Measurements from ENCODE around the gene AR. TPM values are rescaled to one million over a fixed set of nuclear protein-coding genes. Genes with fewer than 3 reads are reported as not detected.

Gene AR
- polyA plus RNA-seq, 1 experiment, result 13.1 TPM

DNA sequence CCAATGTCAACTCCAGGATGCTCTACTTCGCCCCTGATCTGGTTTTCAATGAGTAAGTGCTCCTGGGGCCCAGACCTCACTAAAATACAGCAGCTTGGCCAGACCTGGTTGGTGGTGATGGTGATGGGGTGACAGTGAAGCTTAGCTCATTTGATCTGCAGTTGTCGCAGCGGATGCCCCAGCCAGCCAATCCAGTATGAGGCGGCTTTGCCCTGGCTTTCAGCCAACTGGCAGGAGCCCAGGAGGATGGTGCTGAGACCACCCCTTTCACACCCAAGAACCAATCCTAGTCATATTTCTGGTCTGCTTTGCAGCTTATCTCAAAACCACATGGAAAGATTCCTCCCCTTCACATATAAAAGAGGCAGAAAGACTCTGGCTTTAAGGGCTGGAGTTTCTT lies 173.8 kb downstream of the AR start:
- TF ChIP-seq, protein P1, sequence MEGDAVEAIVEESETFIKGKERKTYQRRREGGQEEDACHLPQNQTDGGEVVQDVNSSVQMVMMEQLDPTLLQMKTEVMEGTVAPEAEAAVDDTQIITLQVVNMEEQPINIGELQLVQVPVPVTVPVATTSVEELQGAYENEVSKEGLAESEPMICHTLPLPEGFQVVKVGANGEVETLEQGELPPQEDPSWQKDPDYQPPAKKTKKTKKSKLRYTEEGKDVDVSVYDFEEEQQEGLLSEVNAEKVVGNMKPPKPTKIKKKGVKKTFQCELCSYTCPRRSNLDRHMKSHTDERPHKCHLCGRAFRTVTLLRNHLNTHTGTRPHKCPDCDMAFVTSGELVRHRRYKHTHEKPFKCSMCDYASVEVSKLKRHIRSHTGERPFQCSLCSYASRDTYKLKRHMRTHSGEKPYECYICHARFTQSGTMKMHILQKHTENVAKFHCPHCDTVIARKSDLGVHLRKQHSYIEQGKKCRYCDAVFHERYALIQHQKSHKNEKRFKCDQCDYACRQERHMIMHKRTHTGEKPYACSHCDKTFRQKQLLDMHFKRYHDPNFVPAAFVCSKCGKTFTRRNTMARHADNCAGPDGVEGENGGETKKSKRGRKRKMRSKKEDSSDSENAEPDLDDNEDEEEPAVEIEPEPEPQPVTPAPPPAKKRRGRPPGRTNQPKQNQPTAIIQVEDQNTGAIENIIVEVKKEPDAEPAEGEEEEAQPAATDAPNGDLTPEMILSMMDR (IDR thresholded peaks at IDR 0.05; ENCODE audit: low read depth, low read length), result no peak
- no peaks in the 10 kb centered on the region; the same call in 1 of the 2 replicates for H3K9me3 ChIP-seq (ENCODE audit: control insufficient read depth, insufficient read depth, low read length)
- POLR2A ChIA-PET, result no interaction called here
- no peak overlapping the region for H3K27ac ChIP-seq (ENCODE audit: low read depth, low read length)
- CTCF ChIA-PET, result no interaction called here
- H3K27me3 ChIP-seq (ENCODE audit: control insufficient read depth, insufficient read depth, low read length), result no peaks in the 10 kb centered on the region
- H3K4me3 ChIP-seq (ENCODE audit: low read depth, low read length), result no peak overlapping the region
- no peak for DNase-seq (ENCODE audit: low read depth, low spot score)

DNA sequence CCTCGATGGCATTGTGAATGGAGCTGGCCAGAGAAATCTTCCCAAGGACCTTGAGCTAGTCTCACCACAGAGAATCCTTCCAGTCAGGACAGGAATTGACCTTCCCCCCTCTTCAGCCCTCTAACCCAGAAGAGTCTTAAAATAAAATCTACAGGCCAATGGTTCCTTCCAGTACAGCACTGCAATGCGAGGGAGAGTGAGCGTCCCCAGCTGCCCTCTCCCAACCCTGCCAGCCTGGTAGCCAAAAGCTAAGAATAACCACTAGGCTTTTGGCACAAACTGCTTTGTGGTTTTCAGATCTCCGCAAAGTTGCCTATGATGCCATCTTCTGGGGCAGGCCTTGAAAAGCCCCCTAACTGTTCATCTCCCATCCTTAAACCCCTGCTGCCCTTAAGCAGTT lies 175.1 kb downstream of the AR start:
- TF ChIP-seq, protein P1 (IDR thresholded peaks at IDR 0.05; ENCODE audit: low read depth, low read length), result no peak
- POLR2A ChIA-PET, result no interaction called here
- Histone ChIP-seq H3K27ac (ENCODE audit: low read depth, low read length) (no peak overlapping the region), H3K4me3 (ENCODE audit: low read depth, low read length) (no peak overlapping the region), H3K27me3 (ENCODE audit: control insufficient read depth, insufficient read depth, low read length) (no peaks in the 10 kb centered on the region), H3K9me3 (ENCODE audit: control insufficient read depth, insufficient read depth, low read length) (no peaks in the 10 kb centered on the region; the same call in 1 of the 2 replicates)
- DNase-seq (ENCODE audit: low read depth, low spot score), result no peak
- CTCF ChIA-PET, result interaction anchor here (0.7 kb wide), 1 partner anchor 35 kb away, joined by 3 read pairs; no protein-coding TSS in a partner anchor

DNA sequence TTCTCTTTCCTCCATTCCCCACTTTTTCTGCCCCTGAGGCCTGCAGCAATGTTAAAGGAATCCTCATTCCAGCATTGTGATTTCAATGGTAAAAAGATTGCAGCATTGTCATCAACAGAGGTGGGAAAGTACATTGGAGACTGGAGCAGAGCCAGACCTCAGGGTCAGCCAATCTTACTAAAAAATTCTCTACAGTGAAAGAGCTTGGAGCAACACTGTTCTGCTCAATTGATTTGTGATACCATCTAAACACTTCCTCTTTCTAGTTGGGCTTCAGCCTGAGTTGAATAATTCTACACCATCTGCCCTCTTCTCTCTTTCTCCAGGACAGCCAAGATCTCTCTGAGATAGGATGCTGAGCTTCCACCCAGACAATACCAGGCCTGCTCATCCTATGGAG lies 176.5 kb downstream of the AR start:
- TF ChIP-seq, protein P1 (IDR thresholded peaks at IDR 0.05; ENCODE audit: low read depth, low read length), result no peak
- ChIA-PET CTCF (no interaction called here), POLR2A (no interaction called here)
- H3K27me3 ChIP-seq (ENCODE audit: control insufficient read depth, insufficient read depth, low read length), result no peaks in the 10 kb centered on the region
- no peak overlapping the region for H3K4me3 ChIP-seq (ENCODE audit: low read depth, low read length)
- DNase-seq (ENCODE audit: low read depth, low spot score), result no peak
- no peaks in the 10 kb centered on the region; the same call in 1 of the 2 replicates for H3K9me3 ChIP-seq (ENCODE audit: control insufficient read depth, insufficient read depth, low read length)
- H3K27ac ChIP-seq (ENCODE audit: low read depth, low read length), result no peak overlapping the region

DNA sequence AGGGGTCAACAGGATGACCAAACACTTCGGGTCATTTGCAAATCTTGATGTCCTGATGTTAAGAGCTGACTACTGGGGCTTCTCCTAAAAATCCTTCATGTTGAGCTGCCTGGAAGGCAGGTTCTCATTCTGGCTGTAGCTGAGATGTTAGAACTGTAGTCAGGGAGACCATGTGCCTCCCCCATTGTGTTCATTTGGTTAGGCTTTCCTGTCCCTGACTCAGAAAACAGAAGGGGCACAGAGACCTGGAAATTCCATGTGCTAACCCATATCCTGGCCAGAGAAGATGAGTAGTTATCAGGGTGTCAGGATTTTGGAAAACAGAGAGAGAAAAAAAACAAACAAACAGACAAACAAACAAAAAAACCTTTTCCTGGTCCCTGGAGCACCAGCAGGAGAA lies 177.5 kb downstream of the AR start:
- CTCF ChIA-PET, result no interaction called here
- Histone ChIP-seq H3K9me3 (ENCODE audit: control insufficient read depth, insufficient read depth, low read length) (no peaks in the 10 kb centered on the region; the same call in 1 of the 2 replicates), H3K27ac (ENCODE audit: low read depth, low read length) (no peak overlapping the region), H3K4me3 (ENCODE audit: low read depth, low read length) (no peak overlapping the region), H3K27me3 (ENCODE audit: control insufficient read depth, insufficient read depth, low read length) (no peaks in the 10 kb centered on the region)
- TF ChIP-seq, protein P1 (IDR thresholded peaks at IDR 0.05; ENCODE audit: low read depth, low read length), result no peak
- POLR2A ChIA-PET, result no interaction called here
- DNase-seq (ENCODE audit: low read depth, low spot score), result no peak

DNA sequence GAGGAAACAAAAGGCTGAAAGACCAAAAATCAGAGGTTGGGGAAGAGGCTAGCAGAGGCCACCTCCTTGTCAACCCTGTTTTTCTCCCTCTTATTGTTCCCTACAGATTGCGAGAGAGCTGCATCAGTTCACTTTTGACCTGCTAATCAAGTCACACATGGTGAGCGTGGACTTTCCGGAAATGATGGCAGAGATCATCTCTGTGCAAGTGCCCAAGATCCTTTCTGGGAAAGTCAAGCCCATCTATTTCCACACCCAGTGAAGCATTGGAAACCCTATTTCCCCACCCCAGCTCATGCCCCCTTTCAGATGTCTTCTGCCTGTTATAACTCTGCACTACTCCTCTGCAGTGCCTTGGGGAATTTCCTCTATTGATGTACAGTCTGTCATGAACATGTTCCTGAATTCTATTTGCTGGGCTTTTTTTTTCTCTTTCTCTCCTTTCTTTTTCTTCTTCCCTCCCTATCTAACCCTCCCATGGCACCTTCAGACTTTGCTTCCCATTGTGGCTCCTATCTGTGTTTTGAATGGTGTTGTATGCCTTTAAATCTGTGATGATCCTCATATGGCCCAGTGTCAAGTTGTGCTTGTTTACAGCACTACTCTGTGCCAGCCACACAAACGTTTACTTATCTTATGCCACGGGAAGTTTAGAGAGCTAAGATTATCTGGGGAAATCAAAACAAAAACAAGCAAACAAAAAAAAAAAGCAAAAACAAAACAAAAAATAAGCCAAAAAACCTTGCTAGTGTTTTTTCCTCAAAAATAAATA lies 179.9 kb downstream of the AR start:
- TF ChIP-seq, protein P1 (IDR thresholded peaks at IDR 0.05; ENCODE audit: low read depth, low read length), result no peak
- ChIA-PET CTCF (no interaction called here), POLR2A (no interaction called here)
- Histone ChIP-seq H3K27ac (ENCODE audit: low read depth, low read length) (no peak overlapping the region), H3K9me3 (ENCODE audit: control insufficient read depth, insufficient read depth, low read length) (no peaks in the 10 kb centered on the region), H3K27me3 (ENCODE audit: control insufficient read depth, insufficient read depth, low read length) (no peaks in the 10 kb centered on the region), H3K4me3 (ENCODE audit: low read depth, low read length) (no peak overlapping the region)
- DNase-seq (ENCODE audit: low read depth, low spot score), result no peak
